Left cardiac atrium (tissue), 4 donors: ENCODE results near the gene GABRE. TPM values are rescaled to one million over a fixed set of nuclear protein-coding genes. Genes with fewer than 3 reads are reported as not detected.
A peak's percentile ranks its signal among the peaks of the same experiment; 100 is the strongest.
"Not testable (repeated sequence)": the region's sequence is repeated elsewhere in the genome, so short reads cannot be mapped to it uniquely, and the experiment has no call there.

Source experiments
- ATAC-seq, 2 donors: fragments of 200-7000 bp; cut with Tn5 transposase; one replicate each; pipeline ENCODE4 v1.9.1; 2020; ENCODE audit warnings: mild to moderate bottlenecking in 2 of 2, moderate library complexity in 2 of 2
- DNase-seq: peaks from one replicate; pipeline ENCODE4 v3.0.0-alpha.2; 2020
- intact Hi-C, 2 donors: fragments of 100-400 bp; cut with DNase I; formaldehyde crosslinking; loops; one replicate each; pipeline versions ENCODE4 v1.14.1 to v1.15.1; 2022 to 2023
- total RNA-seq, 2 donors: library from RNA; stranded (reverse); fragmentation: NEBNext Ultra II Directional; extraction: Animal tissue kit (Norgen Biotek cat#: 25700); gene quantifications; one replicate each; pipeline ENCODE4 v1.2.1, GENCODE V29; 2021
- donor health status: DM: no; HTN: yes; CAD: no.
- donor health status: DM: no; HTN: yes; CAD: no; lungs with severe emphysema.
- donor health status: DM: yes; HTN: yes; CAD: no.
- donor health status: Dilated cardiomyopathy.

Gene GABRE
- total RNA-seq, 2 donors from 2014 or later, result 14.7 to 20.8 TPM

- DNase-seq, result peak; percentile 33
- peak; percentile 18 to 23 for ATAC-seq
- intact Hi-C loops, result no loop called here
Measured at GRCh38 chrX:151973851-151974335, 583 bp downstream of the GABRE start.

DNA sequence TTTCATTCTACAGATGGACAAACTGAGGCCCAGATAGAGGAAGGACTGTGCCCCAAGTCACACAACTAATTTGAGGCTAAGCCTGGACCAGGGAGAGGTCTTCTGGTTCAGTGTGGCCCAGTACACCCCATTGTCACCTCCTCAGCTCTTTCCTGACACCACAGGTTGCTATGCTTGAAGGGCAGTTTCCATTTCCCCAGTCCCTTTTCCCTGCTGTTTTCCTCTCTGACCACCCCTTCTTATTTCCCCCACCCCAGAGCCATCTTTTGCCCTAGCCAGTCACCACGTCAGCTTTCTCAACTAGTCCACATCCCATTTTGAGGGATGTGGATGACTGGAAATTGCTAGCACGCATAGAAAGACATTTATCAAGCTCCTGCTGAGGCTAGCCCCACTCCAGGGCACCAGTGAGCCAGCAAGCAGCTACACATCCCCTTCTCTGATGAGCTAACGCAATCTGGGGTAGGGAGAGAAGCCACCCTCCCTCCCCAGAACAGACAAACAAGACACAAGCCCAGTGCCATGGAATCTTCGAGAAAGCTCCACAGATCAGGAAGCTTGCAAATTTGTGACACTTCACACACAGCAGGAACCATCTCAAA, 1.3 kb downstream of the GABRE start:
- intact Hi-C loops, result no loop called here
- DNase-seq (no peak), ATAC-seq (no peak)

DNA sequence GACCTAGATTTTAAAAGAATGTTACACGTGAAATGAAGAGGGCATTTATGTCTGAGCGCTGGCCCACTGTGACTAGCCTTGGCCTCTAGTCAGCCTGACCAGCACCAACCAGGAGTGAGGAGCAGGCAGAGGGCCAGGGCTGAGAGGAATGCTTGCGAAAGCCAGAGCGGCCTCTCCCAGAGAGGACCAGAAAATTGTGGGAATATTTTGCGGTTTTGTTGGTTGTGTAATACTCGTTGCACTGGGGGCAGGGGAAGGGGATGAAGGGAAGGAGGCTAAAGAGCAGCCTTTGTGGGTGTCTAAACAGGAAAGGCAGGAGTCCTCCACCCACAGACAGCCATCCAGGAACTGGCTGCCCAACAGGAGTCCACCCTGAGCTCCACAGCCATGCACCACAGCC, 3.8 kb downstream of the GABRE start:
- intact Hi-C loops, result no loop called here
- peak; percentile 49 to 82 for ATAC-seq
- DNase-seq, result peak; percentile 75

GRCh38 chrX:151970027-151970426, 4.4 kb downstream of the GABRE start:
- intact Hi-C loops, result no loop called here

GRCh38 chrX:151966236-151966635, 8.2 kb downstream of the GABRE start:
- DNase-seq, result no peak
- intact Hi-C loops, result no loop called here
- no peak for ATAC-seq

More at GRCh38 chrX:151970027-151970426, 4.4 kb downstream of the GABRE start:
- DNase-seq (no peak), ATAC-seq (no peak)

GRCh38 chrX:151962034-151962433, 12.4 kb downstream of the GABRE start:
- no peak for DNase-seq
- no peak for ATAC-seq
- intact Hi-C loops, result no loop called here

GRCh38 chrX:151958101-151958500, 16.4 kb downstream of the GABRE start:
- intact Hi-C loops, result no loop called here

GRCh38 chrX:151954730-151955129, 19.7 kb downstream of the GABRE start:
- intact Hi-C loops, result no loop called here
- DNase-seq, result no peak

More at GRCh38 chrX:151958101-151958500, 16.4 kb downstream of the GABRE start:
- DNase-seq (no peak), ATAC-seq (no peak)

DNA sequence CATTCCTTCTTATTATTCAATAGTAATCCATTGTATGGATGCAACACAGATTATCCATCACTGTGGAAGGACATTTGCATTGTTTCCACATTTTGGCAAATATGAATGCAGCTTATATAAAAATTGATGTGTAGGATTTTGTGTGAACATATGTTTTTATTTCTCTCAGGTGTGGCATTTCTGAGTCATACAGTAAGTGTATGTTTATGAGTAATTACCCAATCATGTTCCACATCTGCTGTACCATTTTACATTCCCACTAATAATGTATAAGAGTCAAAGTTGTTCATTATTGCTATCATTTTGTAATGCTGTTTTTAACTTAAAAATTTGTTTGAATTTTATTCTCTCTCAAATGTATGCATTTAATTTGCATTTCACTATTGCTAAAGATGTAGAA, 36.3 kb downstream of the GABRE start:
- intact Hi-C loops, result no loop called here
- DNase-seq (no peak), ATAC-seq (no peak)

More at GRCh38 chrX:151954730-151955129, 19.7 kb downstream of the GABRE start:
- ATAC-seq, result no peak

- DNase-seq (no peak), ATAC-seq (no peak)
- intact Hi-C loops, result no loop called here
Measured at GRCh38 chrX:151935358-151935757, 39.1 kb downstream of the GABRE start.

DNA sequence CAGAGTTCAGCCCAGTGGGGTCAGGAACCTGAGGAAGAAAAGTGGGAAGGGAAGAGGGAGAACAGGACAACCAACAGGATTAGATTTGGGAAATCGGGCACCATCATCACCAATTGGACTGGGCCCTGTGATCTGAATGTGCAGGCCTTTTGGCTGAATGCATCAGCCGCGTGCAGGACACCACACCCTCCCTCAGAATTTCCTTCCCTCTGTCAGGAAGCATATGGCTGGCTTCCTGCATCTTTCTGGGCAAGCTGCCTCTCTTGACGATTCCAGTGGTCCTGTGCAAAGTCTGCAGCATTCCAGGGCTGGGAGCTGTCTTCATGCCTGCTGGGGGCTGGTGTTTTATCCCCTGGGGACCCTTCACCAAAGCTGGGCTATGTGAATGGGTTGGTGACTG, 45.4 kb downstream of the GABRE start:
- intact Hi-C loops, result no loop called here
- DNase-seq (no peak), ATAC-seq (no peak)

GRCh38 chrX:151923648-151924047, 50.8 kb downstream of the GABRE start:
- intact Hi-C loops, result no loop called here
- DNase-seq (no peak), ATAC-seq (no peak)

DNA sequence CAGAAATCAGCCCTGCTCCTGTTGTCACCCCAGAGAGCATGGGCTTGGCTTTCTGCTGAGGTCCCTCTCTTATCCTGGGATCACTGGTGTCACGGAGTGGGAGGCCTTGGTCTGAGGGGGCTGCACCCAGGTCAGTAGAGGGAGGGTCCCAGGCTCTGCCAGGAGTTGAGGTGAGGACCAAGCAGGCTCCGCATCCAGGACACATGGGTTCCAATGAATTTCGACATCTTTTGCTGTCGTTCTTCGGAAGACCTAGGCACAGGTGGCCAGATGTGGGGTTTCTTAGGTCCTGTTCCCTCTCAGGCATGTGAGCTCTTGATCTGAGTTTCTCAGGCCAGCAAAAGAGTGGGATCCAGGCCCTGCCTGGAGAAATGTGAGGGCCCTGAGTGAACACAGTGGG, 51.8 kb downstream of the GABRE start:
- DNase-seq (no peak), ATAC-seq (no peak)
- intact Hi-C loops, result no loop called here

GRCh38 chrX:151921866-151922265, 52.6 kb downstream of the GABRE start:
- intact Hi-C loops, result no loop called here
- DNase-seq, result no peak
- no peak for ATAC-seq

GRCh38 chrX:151921292-151921691, 53.2 kb downstream of the GABRE start:
- ATAC-seq (no peak), DNase-seq (no peak)
- intact Hi-C loops, result no loop called here

- DNase-seq (no peak), ATAC-seq (no peak)
- intact Hi-C loops, result no loop called here
Measured at GRCh38 chrX:151920530-151920929, 53.9 kb downstream of the GABRE start.

DNA sequence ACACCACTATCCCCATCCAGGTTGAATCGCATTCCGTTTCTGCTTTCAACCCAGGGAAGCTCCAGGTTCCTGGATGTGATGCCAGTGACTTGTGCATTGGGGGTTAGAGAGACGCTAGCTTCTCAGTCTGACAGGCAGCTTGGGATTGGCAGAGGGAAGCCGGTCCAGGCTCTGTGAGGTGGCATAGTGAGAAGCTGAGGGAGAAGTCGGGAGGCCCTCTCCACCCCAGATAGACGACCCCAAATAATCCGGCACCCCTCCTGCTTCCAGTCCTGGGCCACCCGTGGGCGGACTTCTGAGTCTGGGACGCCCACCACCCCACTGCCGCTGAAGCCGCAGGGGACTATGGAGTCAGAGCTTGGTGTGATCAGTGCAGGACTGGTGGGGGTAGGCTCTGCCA, 54.4 kb downstream of the GABRE start:
- no peak for ATAC-seq
- no peak for DNase-seq
- intact Hi-C loops, result no loop called here

GRCh38 chrX:151919610-151920009, 54.9 kb downstream of the GABRE start:
- no peak for DNase-seq
- intact Hi-C loops, result no loop called here
- ATAC-seq, result no peak

DNA sequence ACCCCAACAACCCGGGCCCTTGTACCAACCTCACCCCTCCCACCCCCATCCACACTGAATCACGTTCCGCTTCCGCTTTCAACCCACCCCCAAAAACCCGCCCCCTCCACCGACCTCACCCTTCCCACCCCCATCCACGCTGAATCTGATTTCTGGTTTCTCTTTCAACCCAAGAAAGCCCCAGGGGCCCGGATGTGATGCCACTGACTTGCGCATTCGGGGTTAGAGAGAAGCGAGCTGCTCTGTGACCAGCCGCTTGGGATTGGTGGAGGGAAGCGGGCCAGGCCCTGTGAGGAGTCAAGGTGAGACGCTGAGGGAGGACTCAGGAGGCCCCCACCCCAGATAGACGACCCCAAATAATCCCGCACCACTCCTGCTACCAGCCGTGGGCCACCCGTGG, 55.7 kb downstream of the GABRE start:
- ATAC-seq, intact Hi-C loops, DNase-seq: not testable (repeated sequence)

DNA sequence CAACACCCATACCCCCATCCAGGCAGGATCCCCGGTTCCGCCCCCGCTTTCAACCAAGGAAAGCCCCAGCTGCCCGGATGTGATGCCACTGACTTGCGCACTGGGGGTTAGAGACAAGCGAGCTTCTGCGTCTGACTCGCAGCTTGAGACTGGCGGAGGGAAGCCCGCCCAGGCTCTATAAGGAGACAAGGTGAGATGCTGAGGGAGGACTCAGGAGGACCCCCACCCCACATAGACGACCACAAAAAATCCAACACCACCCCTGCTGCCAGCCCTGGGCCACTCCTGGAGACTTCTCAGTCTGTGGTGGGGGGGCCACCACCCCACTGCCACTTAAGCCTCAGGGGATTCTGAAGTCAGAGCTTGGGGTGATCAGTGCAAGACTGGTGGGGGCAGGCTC, 61.7 kb downstream of the GABRE start, which contains the start of gene MAGEA4:
MAGEA4 (plus strand) TSS at position 110 of the 400 bp plus-strand sequence. CDS start 10,776 bp downstream, outside the sequence.
- intact Hi-C loops, result no loop called here
- ATAC-seq (no peak), DNase-seq (no peak)

DNA sequence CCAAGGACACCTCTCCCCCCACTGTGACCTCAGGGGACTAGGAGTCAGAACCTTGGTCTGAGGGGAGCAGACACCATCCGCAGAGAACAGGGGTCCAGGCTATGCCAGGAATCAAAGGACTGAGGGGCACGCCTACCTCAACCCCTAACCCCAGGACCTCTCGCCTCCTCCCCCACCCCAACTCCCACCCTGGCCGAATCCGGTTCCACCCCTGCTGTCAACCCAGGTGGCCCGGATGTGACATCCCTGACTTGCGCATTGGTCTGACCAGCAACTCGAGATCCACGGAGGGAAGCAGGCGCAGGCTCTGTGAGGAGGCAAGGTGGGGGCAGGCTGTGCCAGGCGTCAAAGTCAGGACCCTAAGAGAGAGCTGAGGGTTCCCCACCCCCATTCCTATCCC, 62.3 kb downstream of the GABRE start:
- ATAC-seq (no peak), DNase-seq (no peak)
- intact Hi-C loops, result no loop called here
